Suppressor macrophage treated with lipopolysaccharide for 1 hour (primary cell): ENCODE measurements around the gene UBL7.

Source experiments
- DNase-seq, 3 donors: peaks; one replicate each; pipeline ENCODE4 v3.0.0-alpha.2; 2020 to 2022

The UBL7 gene

DNA sequence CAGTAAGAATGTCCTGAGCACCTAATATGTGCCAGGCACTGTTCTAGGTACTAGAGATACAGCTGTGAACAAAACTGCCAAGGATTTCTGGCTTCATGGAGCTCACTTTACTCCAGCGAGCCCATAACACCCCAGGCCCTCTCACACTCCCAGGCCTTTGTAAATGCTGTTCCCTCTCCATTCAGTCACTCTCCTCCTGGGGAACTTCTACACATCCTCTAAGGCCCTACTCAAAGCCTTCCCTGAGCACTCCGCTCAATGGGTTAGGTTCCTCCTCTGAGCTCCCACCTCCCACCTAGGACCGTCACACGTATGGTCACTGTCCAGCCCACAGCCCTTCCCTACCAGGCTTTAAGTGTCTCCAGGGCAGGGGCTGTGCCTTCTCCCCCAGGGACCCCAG, 54.4 kb downstream of the UBL7 start:
- no peak for DNase-seq

GRCh38 chr15:74405823-74406222, 55.1 kb downstream of the UBL7 start:
- no peak for DNase-seq

DNA sequence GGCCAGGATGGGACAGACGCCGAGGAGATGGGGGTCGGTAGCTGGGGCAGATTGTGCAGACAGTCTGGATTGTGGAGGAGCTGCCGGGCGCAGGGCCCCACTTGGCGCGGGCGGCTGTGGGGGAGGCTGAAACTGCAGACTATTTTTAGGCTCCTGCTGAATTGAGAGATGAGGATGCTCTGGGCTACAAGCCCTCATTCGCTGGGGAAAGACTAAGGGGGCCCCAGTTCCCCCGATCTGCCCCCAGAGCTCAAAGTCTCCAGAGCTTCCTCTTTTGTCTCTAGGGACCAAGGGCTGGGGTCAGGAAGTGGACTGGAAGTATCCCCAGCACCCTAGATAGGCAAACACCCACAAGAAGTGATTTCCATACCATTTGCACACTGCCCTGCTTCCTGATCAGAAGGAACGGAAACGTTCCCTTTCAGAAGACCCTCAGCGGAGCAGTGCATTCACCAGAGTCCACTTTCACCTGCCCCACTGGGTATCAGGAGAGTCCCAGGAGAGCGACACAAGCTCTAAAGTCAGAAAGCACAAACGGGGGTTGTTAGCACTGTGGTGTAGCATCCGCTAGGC, 56.9 kb downstream of the UBL7 start:
- DNase-seq, result peak in 2 of 3 donors; percentile 37 to 43

- no peak for DNase-seq
Measured at GRCh38 chr15:74403588-74403919, 57.4 kb downstream of the UBL7 start.

DNA sequence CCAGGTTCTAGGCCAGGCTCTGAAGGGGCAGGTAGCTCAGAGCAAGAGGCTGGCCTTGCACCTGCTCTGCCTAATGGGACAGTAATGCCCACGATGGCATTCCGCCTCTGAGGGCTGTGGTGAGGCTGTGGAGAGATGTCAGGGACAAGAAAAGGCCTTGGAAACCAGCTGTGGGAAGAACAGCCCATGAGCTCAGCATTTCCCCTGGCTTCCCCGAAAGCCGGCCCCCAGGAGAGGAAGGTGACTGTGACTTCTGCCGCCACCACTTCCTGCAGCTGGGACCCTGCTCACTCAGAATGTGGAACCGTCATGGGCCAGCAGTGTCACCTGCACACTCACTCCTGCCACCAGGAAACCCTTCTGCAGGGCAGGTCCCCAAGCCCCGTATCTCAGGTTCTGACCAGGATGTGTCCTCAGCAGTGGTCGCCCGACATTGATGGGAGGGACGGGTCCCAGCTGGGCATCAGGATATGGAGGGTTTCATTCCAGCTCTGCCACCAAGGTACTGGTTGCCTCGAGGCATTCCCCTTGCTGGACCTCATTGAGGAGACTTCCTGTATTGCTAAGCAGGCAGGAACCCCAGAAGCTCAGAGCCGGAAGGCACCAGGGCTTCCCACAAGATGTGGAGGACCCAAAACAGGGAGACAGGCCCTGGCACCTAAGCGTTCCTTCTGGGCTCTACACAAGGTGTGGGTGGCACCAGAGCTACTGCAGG, 57.9 kb downstream of the UBL7 start:
- DNase-seq, result peak; percentile 55 to 68 (median 57)

DNA sequence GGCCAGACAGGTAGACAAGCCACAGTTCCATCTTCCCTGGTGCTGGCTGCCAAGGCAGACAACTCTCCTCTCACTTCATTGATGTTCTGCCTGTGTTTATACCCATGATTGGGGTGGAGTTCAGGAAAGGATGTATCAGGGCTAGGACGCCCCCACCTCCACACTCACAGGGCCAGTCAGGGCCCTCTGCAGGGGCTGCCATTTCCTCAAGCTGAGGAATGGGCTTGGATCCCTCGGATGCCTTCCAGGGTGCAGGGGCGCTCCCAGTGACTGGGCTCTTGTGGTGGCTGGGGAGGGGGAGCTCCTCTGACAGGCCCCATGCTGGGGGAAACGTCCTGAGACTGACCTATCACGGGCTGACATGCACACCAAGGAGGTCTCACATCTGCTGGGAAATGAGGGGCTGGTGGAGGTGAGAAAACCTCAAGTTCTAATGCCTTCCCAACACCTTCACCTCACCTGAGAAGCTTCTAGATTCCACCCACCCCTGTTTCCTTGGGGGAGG, 58.6 kb downstream of the UBL7 start:
- no peak for DNase-seq

- no peak for DNase-seq
Measured at GRCh38 chr15:74400915-74401757, 59.8 kb downstream of the UBL7 start.

GRCh38 chr15:74400313-74400860, 60.6 kb downstream of the UBL7 start:
- DNase-seq, result no peak

- peak; percentile 35 to 52 (median 43) for DNase-seq
Measured at GRCh38 chr15:74399511-74400312, 61.2 kb downstream of the UBL7 start.

DNA sequence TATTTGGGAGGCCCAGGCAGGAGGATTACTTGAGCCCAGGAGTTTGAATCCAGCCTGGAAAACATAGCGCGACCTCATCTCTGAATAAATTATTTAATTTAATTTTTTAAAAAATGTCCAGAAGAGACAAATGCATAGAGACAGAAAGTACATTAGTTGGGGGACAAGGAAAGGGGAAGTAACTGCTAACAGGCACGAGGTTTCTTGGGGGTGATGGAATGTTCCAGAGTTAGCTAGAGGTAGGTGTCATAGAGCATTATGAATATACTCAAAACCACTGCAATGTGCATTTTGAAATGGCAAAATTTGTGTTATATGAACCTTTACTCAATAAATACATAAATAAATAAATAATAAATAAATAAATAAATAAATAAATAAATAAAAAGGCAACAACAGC, 61.9 kb downstream of the UBL7 start:
- peak; percentile 38 to 62 (median 56) for DNase-seq

GRCh38 chr15:74398183-74398582, 62.8 kb downstream of the UBL7 start:
- DNase-seq, result no peak

DNA sequence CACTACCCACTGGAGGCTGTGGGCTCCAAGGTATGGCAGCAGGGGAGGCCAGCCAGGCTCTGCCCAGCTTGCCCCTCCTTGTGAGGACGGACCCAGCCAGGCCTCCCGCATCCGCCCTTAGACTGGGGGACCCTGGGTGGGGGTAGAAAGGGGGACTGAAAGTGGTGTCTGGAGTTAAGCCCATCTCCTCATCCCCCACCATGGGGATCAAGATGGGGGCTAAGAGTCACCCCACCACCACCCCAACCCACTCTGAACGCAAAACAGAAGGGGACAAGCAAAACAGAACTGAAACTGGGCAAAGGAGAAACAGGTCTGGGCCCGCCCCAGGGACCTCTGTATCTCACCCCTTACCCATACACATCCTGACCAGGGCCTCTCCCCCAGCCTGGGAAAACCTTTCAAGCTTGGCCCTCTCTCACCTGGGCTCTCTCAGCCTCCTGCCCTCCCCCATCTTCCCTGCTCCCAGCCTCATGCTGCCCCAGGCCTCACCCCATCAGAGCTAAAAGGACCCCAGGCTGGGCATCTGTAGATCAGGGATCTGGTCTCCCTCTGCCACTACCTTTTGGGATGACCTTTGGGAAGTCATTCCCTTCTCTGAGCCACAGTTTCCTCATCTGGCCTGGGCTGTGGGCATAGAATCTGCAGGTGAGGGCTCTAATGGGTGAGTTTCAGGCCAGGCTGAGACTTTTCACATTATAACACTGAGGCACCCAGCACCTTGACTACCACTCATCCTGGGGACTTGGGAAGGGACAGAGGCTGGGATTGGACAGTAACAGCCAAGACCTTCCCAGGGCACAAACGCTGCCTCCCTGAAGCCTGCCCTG, 63.5 kb downstream of the UBL7 start:
- peak in 2 of 3 donors; percentile 34 for DNase-seq

- peak; percentile 81 to 86 (median 85) for DNase-seq
Measured at GRCh38 chr15:74396445-74397238, 64.3 kb downstream of the UBL7 start.

DNA sequence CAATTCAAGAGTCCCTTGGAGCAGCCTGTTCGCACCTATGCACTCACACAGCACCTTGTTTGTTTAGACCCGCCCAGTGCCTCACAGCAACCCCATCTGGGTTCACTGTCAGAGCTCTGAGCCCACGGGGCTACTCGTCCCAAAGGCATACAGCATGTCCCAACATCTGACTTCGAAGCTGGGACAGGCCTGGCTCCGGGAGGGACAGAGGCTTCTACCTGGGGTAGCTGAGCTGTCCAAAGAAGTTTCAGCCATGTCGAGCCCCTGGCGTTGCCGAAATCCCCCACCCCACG, 64.9 kb downstream of the UBL7 start:
- DNase-seq, result no peak
